Measurements from ENCODE around the gene TATDN2. TPM values are rescaled to one million over a fixed set of nuclear protein-coding genes. Genes with fewer than 3 reads are reported as not detected.
A peak's percentile ranks its signal among the peaks of the same experiment; 100 is the strongest.
"Not testable (repeated sequence)": the region's sequence is repeated elsewhere in the genome, so short reads cannot be mapped to it uniquely, and the experiment has no call there.

TATDN2 gene
- total and polyA plus RNA-seq, 4 experiments from 2014 or later, result 8.4 to 79.3 (median 48.1) TPM

DNA sequence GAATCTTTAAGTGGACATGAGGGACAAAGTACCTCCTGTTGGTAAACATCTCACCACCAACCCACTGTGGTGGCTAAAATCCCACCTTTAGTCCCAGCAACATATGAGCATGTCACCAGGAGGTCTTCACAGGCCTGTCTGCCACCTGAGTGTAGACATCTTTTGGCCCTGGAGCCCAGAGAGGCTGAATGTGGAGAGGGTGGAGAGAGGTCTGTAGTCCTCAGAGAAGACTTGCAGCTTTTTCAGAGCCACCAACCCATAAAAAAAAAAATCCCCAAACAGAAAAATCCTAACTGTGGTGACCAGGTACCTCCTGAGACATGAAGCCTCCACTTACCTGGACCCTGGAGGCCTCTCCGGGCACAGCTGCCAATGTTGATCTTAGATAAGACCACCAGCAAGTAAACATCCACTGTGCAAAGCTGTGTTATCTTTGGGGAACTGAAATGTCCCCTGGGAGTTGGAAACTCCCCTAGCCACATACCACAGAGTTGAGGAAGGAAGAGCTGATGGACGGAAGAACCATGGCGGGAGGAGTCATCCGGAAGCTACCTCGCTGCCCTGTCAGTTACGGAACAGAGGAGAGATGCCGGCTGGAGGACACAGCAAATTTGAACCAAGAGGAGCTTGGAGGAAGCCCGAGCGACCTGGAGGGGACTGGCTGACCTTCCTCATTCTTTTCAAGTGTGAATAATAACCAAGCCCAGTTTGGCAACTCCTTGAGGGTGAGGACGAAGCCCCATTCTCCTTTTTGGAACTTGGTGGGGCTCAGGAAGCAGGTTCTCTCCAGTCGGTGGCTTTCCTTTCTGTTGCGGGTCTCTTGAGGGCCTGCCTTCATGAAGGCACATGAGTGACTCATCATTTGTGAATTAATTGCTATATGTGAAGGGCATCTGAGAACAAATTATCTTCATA is 44.5 kb downstream of the TATDN2 start, which contains the start of gene GHRL:
GHRL (minus strand) TSS at position 443 of the 915 bp plus-strand sequence. CDS start 2,767 bp downstream, outside the sequence.
- ChIA-PET CTCF (ENCODE audit: partially characterized antibody) (no interaction called here), POLR2A (ENCODE audit: partially characterized antibody) (interaction anchor here (1.4 kb wide), 1 partner anchor 346 kb away, joined by 3 read pairs; no protein-coding TSS in a partner anchor)
- Mint-ChIP-seq H3K27me3 (no peaks in the 10 kb centered on the region), H3K9me3 (peaks cover 0 to 1% (median 0%) of the 10 kb centered on the region in 8 donors), H3K36me3 (peaks cover 15 to 33% of the 10 kb centered on the region in 2 donors), H3K27ac (peak within 1 kb of the TSS; percentile 50 to 84 (median 75)), H3K4me3 (peak within 1 kb of the TSS in 3 of 8 donors; percentile 15 to 43 (median 22)), H3K4me1 (peaks cover 0 to 13% (median 8%) of the 10 kb centered on the region in 4 donors)
- intact Hi-C loops (cut with micrococcal nuclease), result no loop called here
- Histone ChIP-seq H3K4me3 (ENCODE audit: low read length in 2 of 2) (no peak within 1 kb of the TSS), H3K4me1 (ENCODE audit: insufficient read depth, low read length) (peaks cover 7% of the 10 kb centered on the region), H3K36me3 (ENCODE audit: insufficient read depth, low read length) (peaks cover 26% of the 10 kb centered on the region), H3K27ac (ENCODE audit: low read depth, low read length) (no peak within 1 kb of the TSS), H3K27me3 (ENCODE audit: insufficient read depth, low read length) (no peaks in the 10 kb centered on the region), H3K9me3 (ENCODE audit: control insufficient read depth in 1 of 2, low read length in 2 of 2) (no peaks in the 10 kb centered on the region)
- DNase-seq, result no peak

DNA sequence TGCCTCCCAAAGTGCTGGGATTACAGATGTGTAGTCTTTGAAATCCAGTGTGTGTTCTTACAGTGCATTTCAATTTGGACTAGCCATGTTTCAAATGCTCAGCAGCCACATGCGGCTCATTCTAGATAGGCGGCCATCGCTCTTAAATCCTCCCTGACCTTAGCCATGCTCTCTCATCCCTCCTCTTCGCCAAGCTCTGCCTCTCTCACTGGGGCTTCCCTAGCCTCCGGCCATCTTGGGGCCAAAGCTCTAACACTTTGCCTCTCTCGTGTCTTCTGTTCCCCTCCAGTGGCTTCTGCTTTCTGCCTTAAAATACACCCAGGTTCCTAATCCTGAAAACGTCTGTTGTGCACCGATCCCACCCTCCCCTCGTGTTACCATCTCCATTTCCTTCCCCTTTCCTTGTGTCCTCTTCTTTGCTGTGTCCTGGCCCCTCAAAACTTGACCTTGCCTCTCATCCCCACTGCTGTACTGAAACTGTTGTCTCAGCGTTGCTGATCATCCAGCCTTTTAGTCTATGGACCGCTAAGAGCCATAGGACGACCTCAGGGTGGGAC is 45.8 kb downstream of the TATDN2 start:
- CTCF ChIA-PET (ENCODE audit: partially characterized antibody), result no interaction called here
- DNase-seq, result no peak
- no peak overlapping the region for H3K4me3 ChIP-seq (ENCODE audit: low read length in 2 of 2)
- Mint-ChIP-seq H3K27ac (peak overlapping the region in 6 of 7 donors; percentile 1 to 77 (median 48)), H3K4me1 (peaks cover 0 to 16% (median 11%) of the 10 kb centered on the region in 4 donors), H3K27me3 (no peaks in the 10 kb centered on the region), H3K36me3 (peaks cover 15 to 32% of the 10 kb centered on the region in 2 donors), H3K9me3 (peaks cover 0 to 1% (median 0%) of the 10 kb centered on the region in 8 donors), H3K4me3 (no peak overlapping the region)
- POLR2A ChIA-PET (ENCODE audit: partially characterized antibody), result no interaction called here
- intact Hi-C loops (cut with micrococcal nuclease), result no loop called here
- H3K27ac ChIP-seq (ENCODE audit: low read depth, low read length), result no peak overlapping the region
- H3K27me3 ChIP-seq (ENCODE audit: insufficient read depth, low read length), result no peaks in the 10 kb centered on the region
- H3K4me1 ChIP-seq (ENCODE audit: insufficient read depth, low read length), result peaks cover 7% of the 10 kb centered on the region
- peaks cover 19% of the 10 kb centered on the region for H3K36me3 ChIP-seq (ENCODE audit: insufficient read depth, low read length)
- no peaks in the 10 kb centered on the region for H3K9me3 ChIP-seq (ENCODE audit: control insufficient read depth in 1 of 2, low read length in 2 of 2)

- H3K4me1 ChIP-seq (ENCODE audit: insufficient read depth, low read length); POLR2A ChIA-PET (ENCODE audit: partially characterized antibody): not testable (repeated sequence)
- H3K36me3 Mint-ChIP-seq, result peaks cover 31 to 56% of the 10 kb centered on the region in 2 donors
These were observed 49.8 kb downstream of the TATDN2 start for GRCh38 chr3:10298064-10298463.

GRCh38 chr3:10299175-10299574 is 50.9 kb downstream of the TATDN2 start:
- Histone ChIP-seq H3K36me3 (ENCODE audit: insufficient read depth, low read length) (peaks cover 49% of the 10 kb centered on the region), H3K9me3 (ENCODE audit: control insufficient read depth in 1 of 2, low read length in 2 of 2) (no peaks in the 10 kb centered on the region), H3K27ac (ENCODE audit: low read depth, low read length) (no peak overlapping the region), H3K27me3 (ENCODE audit: insufficient read depth, low read length) (no peaks in the 10 kb centered on the region), H3K4me3 (ENCODE audit: low read length in 2 of 2) (no peak overlapping the region), H3K4me1 (ENCODE audit: insufficient read depth, low read length) (no peaks in the 10 kb centered on the region)
- Mint-ChIP-seq H3K4me3 (no peak overlapping the region), H3K4me1 (peaks cover 2 to 13% (median 9%) of the 10 kb centered on the region in 4 donors), H3K36me3 (peaks cover 35 to 60% of the 10 kb centered on the region in 2 donors), H3K27ac (peak overlapping the region in 5 of 7 donors; percentile 57 to 85 (median 82)), H3K27me3 (no peaks in the 10 kb centered on the region), H3K9me3 (peaks cover 0 to 1% (median 0%) of the 10 kb centered on the region in 8 donors)
- ChIA-PET CTCF (ENCODE audit: partially characterized antibody) (interaction anchor here (1.0 kb wide), 1 partner anchor 34 kb away, joined by 3 read pairs; no protein-coding TSS in a partner anchor), POLR2A (ENCODE audit: partially characterized antibody) (no interaction called here)
- intact Hi-C loops (cut with micrococcal nuclease), result no loop called here
- no peak for DNase-seq

More at GRCh38 chr3:10298064-10298463, 49.8 kb downstream of the TATDN2 start:
- H3K27ac Mint-ChIP-seq; H3K27me3 ChIP-seq (ENCODE audit: insufficient read depth, low read length); H3K27ac ChIP-seq (ENCODE audit: low read depth, low read length); H3K9me3 ChIP-seq (ENCODE audit: control insufficient read depth in 1 of 2, low read length in 2 of 2); intact Hi-C loops (cut with micrococcal nuclease); H3K9me3 Mint-ChIP-seq; CTCF ChIA-PET (ENCODE audit: partially characterized antibody); DNase-seq; H3K4me3 Mint-ChIP-seq; H3K27me3 Mint-ChIP-seq; H3K4me3 ChIP-seq (ENCODE audit: low read length in 2 of 2): not testable (repeated sequence)
- H3K4me1 Mint-ChIP-seq, result peaks cover 0 to 13% (median 9%) of the 10 kb centered on the region in 4 donors
- H3K36me3 ChIP-seq (ENCODE audit: insufficient read depth, low read length), result peaks cover 40% of the 10 kb centered on the region

DNA sequence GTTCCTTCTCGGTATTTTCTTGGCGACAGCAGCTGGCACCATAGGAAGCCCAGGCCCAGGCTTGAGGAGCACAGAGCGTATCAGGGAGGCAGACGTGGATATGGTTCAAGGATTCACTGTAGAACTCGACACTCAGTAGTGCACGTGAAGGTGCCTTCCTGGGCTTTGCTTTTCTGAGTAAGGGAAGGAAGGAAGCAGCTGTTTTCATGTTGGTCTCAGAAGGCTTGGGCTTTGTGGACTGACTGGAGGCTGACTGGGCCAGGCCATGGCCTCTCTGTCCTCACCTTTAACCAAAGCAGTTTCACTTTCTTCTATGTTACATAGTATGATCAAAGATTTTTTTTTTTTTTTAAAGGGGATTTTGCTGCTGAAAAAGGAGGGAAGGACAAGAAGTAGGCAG is 51.4 kb downstream of the TATDN2 start:
- H3K27me3 Mint-ChIP-seq, result no peaks in the 10 kb centered on the region
- Histone ChIP-seq H3K36me3 (ENCODE audit: insufficient read depth, low read length) (peaks cover 55% of the 10 kb centered on the region), H3K4me1 (ENCODE audit: insufficient read depth, low read length) (no peaks in the 10 kb centered on the region), H3K27me3 (ENCODE audit: insufficient read depth, low read length) (no peaks in the 10 kb centered on the region), H3K9me3 (ENCODE audit: control insufficient read depth in 1 of 2, low read length in 2 of 2) (no peaks in the 10 kb centered on the region), H3K27ac (ENCODE audit: low read depth, low read length) (no peak overlapping the region), H3K4me3 (ENCODE audit: low read length in 2 of 2) (no peak overlapping the region)
- peaks cover 0 to 1% (median 0%) of the 10 kb centered on the region in 8 donors for H3K9me3 Mint-ChIP-seq
- H3K36me3 Mint-ChIP-seq, result peaks cover 36 to 63% of the 10 kb centered on the region in 2 donors
- DNase-seq, result no peak
- no peak overlapping the region for H3K4me3 Mint-ChIP-seq
- H3K27ac Mint-ChIP-seq, result peak overlapping the region in 5 of 7 donors; percentile 57 to 89 (median 82)
- H3K4me1 Mint-ChIP-seq, result peaks cover 2 to 13% (median 9%) of the 10 kb centered on the region in 4 donors
- ChIA-PET CTCF (ENCODE audit: partially characterized antibody) (interaction anchor here (1.0 kb wide), 1 partner anchor 35 kb away, joined by 3 read pairs; no protein-coding TSS in a partner anchor), POLR2A (ENCODE audit: partially characterized antibody) (no interaction called here)
- intact Hi-C loops (cut with micrococcal nuclease), result no loop called here

- H3K27ac ChIP-seq (ENCODE audit: low read depth, low read length), result no peak overlapping the region
- intact Hi-C loops (cut with micrococcal nuclease), result no loop called here
- H3K36me3 ChIP-seq (ENCODE audit: insufficient read depth, low read length), result peaks cover 58% of the 10 kb centered on the region
- H3K4me1 ChIP-seq (ENCODE audit: insufficient read depth, low read length), result no peaks in the 10 kb centered on the region
- ChIA-PET POLR2A (ENCODE audit: partially characterized antibody) (no interaction called here), CTCF (ENCODE audit: partially characterized antibody) (interaction anchor here (1.0 kb wide), 1 partner anchor 35 kb away, joined by 3 read pairs; no protein-coding TSS in a partner anchor)
- H3K36me3 Mint-ChIP-seq, result peaks cover 40 to 64% of the 10 kb centered on the region in 2 donors
- no peaks in the 10 kb centered on the region for H3K27me3 ChIP-seq (ENCODE audit: insufficient read depth, low read length)
- H3K9me3 Mint-ChIP-seq, result peaks cover 0 to 1% (median 0%) of the 10 kb centered on the region in 8 donors
- no peaks in the 10 kb centered on the region for H3K27me3 Mint-ChIP-seq
- H3K4me3 Mint-ChIP-seq, result no peak overlapping the region
- no peak for DNase-seq
- H3K4me3 ChIP-seq (ENCODE audit: low read length in 2 of 2), result no peak overlapping the region
- H3K9me3 ChIP-seq (ENCODE audit: control insufficient read depth in 1 of 2, low read length in 2 of 2), result no peaks in the 10 kb centered on the region
- peak overlapping the region in 4 of 7 donors; percentile 4 to 84 (median 70) for H3K27ac Mint-ChIP-seq
- H3K4me1 Mint-ChIP-seq, result peaks cover 2 to 11% (median 7%) of the 10 kb centered on the region in 4 donors
These were observed 51.8 kb downstream of the TATDN2 start for GRCh38 chr3:10300087-10300486.

- DNase-seq, result no peak
- peak overlapping the region in 2 of 7 donors; percentile 57 to 68 for H3K27ac Mint-ChIP-seq
- no peaks in the 10 kb centered on the region for H3K27me3 Mint-ChIP-seq
- H3K4me1 Mint-ChIP-seq, result peaks cover 2 to 11% (median 7%) of the 10 kb centered on the region in 4 donors
- Histone ChIP-seq H3K4me1 (ENCODE audit: insufficient read depth, low read length) (no peaks in the 10 kb centered on the region), H3K27ac (ENCODE audit: low read depth, low read length) (no peak overlapping the region), H3K36me3 (ENCODE audit: insufficient read depth, low read length) (peaks cover 71% of the 10 kb centered on the region), H3K27me3 (ENCODE audit: insufficient read depth, low read length) (no peaks in the 10 kb centered on the region), H3K4me3 (ENCODE audit: low read length in 2 of 2) (no peak overlapping the region), H3K9me3 (ENCODE audit: control insufficient read depth in 1 of 2, low read length in 2 of 2) (no peaks in the 10 kb centered on the region)
- POLR2A ChIA-PET (ENCODE audit: partially characterized antibody), result interaction anchor here (0.9 kb wide), 1 partner anchor 18 kb away, joined by 4 read pairs; the partner anchor contains the start of gene SEC13
- H3K36me3 Mint-ChIP-seq, result peaks cover 46 to 81% of the 10 kb centered on the region in 2 donors
- H3K4me3 Mint-ChIP-seq, result no peak overlapping the region
- CTCF ChIA-PET (ENCODE audit: partially characterized antibody), result no interaction called here
- intact Hi-C loops (cut with micrococcal nuclease), result no loop called here
- no peaks in the 10 kb centered on the region for H3K9me3 Mint-ChIP-seq
These were observed 54.8 kb downstream of the TATDN2 start for GRCh38 chr3:10303105-10303504.

Data from CD4-positive, alpha-beta memory T cell (primary cell).